ENCODE results near the gene TSPAN17.

The TSPAN17 gene

GRCh38 chr5:176624142-176624541 is 23.1 kb upstream of the TSPAN17 start:
- no peak for DNase-seq

GRCh38 chr5:176624938-176625337 is 22.3 kb upstream of the TSPAN17 start:
- no peak for DNase-seq

- no peak for DNase-seq
Observed at GRCh38 chr5:176625512-176625911, 21.8 kb upstream of the TSPAN17 start.

GRCh38 chr5:176625966-176626875 is 21.1 kb upstream of the TSPAN17 start:
- DNase-seq: no peak

- DNase-seq: no peak
Observed at GRCh38 chr5:176626876-176627236, 20.4 kb upstream of the TSPAN17 start.

- DNase-seq: no peak
Observed at GRCh38 chr5:176627582-176627981, 19.7 kb upstream of the TSPAN17 start.

GRCh38 chr5:176628406-176629228 is 18.7 kb upstream of the TSPAN17 start:
- DNase-seq: no peak

- DNase-seq: no peak
Observed at GRCh38 chr5:176629317-176629852, 17.9 kb upstream of the TSPAN17 start.

GRCh38 chr5:176629853-176630680 is 17.2 kb upstream of the TSPAN17 start, which contains the start of the genes EIF4E1B and SNCB:
Gene EIF4E1B (plus strand): TSS chr5:176630675. CDS start chr5:176642788, 12,113 bp downstream.
Gene SNCB (minus strand): TSS chr5:176630534. CDS start chr5:176629654, 880 bp downstream.
- DNase-seq: no peak

GRCh38 chr5:176630681-176631222 is 16.5 kb upstream of the TSPAN17 start:
- DNase-seq: no peak

GRCh38 chr5:176631383-176632200 is 15.7 kb upstream of the TSPAN17 start:
- DNase-seq: no peak

GRCh38 chr5:176632745-176633144 is 14.5 kb upstream of the TSPAN17 start:
- DNase-seq: no peak

GRCh38 chr5:176633598-176633997 is 13.7 kb upstream of the TSPAN17 start:
- DNase-seq: no peak

GRCh38 chr5:176636426-176636825 is 10.9 kb upstream of the TSPAN17 start:
- DNase-seq: no peak

- no peak for DNase-seq
Observed at GRCh38 chr5:176637556-176637955, 9.7 kb upstream of the TSPAN17 start.

- no peak for DNase-seq
Observed at GRCh38 chr5:176638437-176638836, 8.8 kb upstream of the TSPAN17 start.

GRCh38 chr5:176639208-176639607 is 8.1 kb upstream of the TSPAN17 start:
- no peak for DNase-seq

GRCh38 chr5:176639981-176640380 is 7.3 kb upstream of the TSPAN17 start:
- DNase-seq: no peak

GRCh38 chr5:176640616-176641015 is 6.7 kb upstream of the TSPAN17 start:
- no peak for DNase-seq

- no peak for DNase-seq
Observed at GRCh38 chr5:176642675-176643490, 4.4 kb upstream of the TSPAN17 start.
